GM18873 (cell line): ENCODE data around the gene HNRNPCL4.
"Not testable (repeated sequence)": the region's sequence is repeated elsewhere in the genome, so short reads cannot be mapped to it uniquely, and the experiment has no call there.

Experiments used
- ATAC-seq: cut with Tn5 transposase; IDR thresholded peaks from one replicate; pipeline ENCODE4 v1.9.1; 2021; ENCODE audit warnings: mild to moderate bottlenecking, moderate library complexity, moderate number of reproducible peaks; ENCODE audit not compliant: unreplicated experiment, low FRiP score

HNRNPCL4 gene

DNA sequence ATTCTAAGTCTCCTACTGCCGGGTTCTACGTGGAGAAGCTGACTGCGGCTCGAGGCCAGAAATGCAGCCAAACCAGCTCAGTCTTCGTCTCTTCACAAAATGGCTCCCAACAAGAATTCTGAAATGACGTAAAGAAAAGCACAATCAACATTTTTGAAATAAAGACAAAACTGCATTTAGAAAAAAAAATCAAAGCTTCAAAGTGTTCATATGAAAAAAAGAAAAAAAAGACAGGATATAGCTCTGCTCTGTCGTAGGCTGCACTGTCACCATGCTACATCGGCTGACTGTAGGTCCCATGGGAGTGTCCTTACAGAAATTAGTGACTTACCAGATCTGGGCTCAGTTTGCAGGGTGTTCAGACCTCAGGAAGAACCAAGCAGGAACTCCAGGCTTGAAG lies at the start of gene HNRNPCL4:
HNRNPCL4 (minus strand) TSS at position 101 of the 400 bp plus-strand sequence. CDS start 164 bp downstream, outside the sequence.
- ATAC-seq: not testable (repeated sequence)

DNA sequence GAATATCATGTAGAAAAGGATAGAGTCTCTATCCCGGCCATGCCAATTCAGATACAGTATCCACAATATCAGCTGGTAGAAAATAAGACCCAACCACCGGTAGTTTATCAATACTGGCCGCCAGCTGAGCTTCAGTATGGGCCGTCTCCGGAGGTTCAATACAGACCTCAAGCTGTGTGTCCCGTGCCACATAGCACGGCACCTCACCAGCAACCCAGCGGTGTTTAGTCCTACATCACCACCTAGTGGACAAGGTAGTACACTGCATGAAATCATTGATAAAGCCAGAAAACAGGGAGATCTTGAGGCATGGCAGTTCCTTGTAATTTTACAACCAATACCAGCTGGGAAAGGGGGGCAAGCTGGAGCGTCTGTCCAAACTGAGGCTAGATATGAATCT lies 43.3 kb upstream of the HNRNPCL4 start:
- not testable (repeated sequence) for ATAC-seq

DNA sequence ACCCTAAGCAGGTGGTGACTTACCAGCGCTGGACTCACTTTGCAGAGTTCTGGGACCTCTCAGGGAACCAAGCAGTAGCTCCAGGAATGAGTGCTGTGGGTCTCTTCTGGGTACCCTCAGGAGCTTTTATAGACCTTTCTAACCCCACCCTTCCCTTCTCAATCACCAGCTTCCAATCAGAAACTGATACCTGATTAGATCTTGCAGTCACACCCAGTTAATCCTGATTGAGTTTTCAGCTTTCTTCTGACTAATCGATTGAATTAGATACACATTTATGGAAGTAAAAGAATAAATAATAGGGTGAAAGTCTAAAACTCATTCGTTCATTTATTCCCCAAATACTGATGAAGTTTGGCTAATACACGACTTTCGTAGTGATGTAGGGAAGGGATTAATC lies 35.9 kb upstream of the HNRNPCL4 start, which contains the start of gene PRAMEF13:
PRAMEF13 (minus strand) TSS at position 101 of the 400 bp plus-strand sequence. CDS start 1,820 bp downstream, outside the sequence.
- ATAC-seq: not testable (repeated sequence)

DNA sequence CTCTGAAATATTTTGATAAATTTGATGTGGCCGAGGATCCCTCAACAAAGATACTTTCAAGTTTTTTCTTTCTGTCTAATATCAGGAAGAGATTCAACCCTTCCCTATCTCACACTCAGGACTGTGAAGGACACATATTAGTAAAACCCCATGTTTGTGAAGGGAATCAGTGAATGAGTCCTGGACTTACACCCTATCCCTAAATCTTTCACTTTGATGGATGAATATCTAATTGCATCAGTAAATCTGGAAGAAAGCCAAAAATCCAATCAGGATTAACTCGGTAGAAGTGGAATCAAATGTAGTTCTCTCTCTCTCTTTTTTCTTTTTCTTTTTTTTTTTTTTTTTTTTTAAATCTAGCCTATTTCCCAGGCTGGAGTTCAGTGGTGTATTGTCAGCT lies 6.1 kb upstream of the HNRNPCL4 start, which contains the start of gene PRAMEF9:
PRAMEF9 (plus strand) TSS at position 301 of the 400 bp plus-strand sequence. CDS start 3,433 bp downstream, outside the sequence.
- ATAC-seq: not testable (repeated sequence)

DNA sequence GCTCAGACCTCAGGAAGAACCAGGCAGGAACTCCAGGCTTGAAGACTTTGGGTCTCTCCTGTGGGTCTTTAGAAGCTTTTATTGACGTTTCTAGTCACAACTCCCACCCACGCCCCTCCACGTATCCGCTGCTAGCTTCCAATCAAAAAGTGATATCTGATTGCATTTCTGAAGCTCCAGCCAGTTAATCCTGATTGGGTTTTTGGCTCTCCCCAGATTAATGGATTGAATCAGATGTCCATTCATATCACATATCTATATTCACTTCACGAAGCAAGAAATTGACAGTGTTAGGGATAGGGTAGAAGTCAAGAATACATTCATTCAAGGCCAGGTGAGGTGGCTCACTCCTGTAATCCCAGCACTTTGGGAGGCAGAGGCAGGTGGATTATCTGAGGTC lies 9.5 kb downstream of the HNRNPCL4 start, which contains the start of gene PRAMEF26:
PRAMEF26 (minus strand) TSS at position 101 of the 400 bp plus-strand sequence. CDS start 2,914 bp downstream, outside the sequence.
- not testable (repeated sequence) for ATAC-seq

DNA sequence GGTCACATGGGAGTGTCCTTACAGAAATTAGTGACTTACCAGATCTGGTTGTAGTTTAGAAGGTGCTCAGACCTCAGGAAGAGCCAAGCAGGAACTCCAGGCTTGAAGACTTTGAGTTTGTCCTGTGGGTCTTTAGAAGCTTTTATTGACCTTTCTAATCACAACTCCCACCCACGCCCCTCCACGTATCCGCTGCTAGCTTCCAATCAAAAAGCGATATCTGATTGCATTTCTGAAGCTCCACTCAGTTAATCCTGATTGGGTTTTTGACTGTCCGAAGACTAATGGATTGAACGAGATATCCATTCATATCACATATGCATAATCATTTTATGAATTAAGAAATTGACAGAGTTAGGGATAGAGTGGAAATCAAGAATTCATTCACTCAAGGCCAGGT lies 48.7 kb downstream of the HNRNPCL4 start, which contains the start of gene HNRNPCL2:
HNRNPCL2 (minus strand) TSS at position 101 of the 400 bp plus-strand sequence. CDS start 454 bp downstream, outside the sequence.
- ATAC-seq: not testable (repeated sequence)
